ENCODE measurements around the gene CDV3.

DNA sequence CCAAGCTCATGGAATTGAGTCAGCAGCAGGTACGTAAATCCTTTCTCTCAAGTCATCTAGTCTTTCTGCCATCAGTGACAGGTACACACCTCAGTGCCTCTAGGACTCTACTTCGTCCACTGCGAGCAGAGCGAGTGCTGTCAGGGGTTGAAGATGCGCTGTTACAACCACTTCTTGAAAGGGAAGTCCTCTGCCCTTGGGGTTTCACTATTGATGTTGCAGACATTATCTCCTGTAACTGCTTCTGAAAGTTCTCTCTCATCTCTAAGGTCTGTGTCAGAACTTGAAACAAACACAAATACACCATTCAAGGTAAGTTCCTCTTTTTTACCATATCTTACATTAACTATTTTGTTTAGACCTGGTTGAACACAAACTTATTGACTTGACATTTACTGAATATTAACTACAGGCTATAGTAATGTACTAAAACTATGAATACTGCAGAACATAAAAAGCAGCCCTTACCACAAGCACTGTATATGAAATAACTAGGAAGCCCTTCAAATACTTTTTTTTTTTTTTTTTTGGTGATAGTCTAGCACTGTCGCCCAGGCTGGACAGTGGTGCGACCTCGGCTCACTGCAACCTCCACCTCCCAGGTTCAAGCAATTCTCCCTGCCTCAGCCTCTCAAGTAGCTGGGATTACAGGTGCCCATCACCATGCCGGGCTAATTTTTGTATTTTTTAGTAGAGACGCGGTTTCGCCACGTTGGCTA lies 46.7 kb downstream of the CDV3 start:
- TF ChIP-seq POLR2A (IDR thresholded peaks at IDR 0.05; ENCODE audit: low read length) (no peak), GATA1 (IDR thresholded peaks at IDR 0.05; ENCODE audit: low read depth, low read length) (no peak)
